IgD-negative memory B cell (primary cell): ENCODE data around the gene AFTPH. TPM values are rescaled to one million over a fixed set of nuclear protein-coding genes. Genes with fewer than 3 reads are reported as not detected.

Experiments used
- H3K27ac Mint-ChIP-seq, 3 donors: one replicate each; pipeline ENCODE4 v1.8.0; 2020 to 2022; ENCODE audit warnings: mild to moderate bottlenecking in 3 of 3, mixed read lengths in 3 of 3, moderate library complexity in 1 of 3
- H3K27me3 Mint-ChIP-seq: one replicate; pipeline ENCODE4 v1.8.0; 2021; ENCODE audit warnings: mixed read lengths
- H3K36me3 Mint-ChIP-seq: one replicate; pipeline ENCODE4 v1.8.0; 2020; ENCODE audit warnings: mild to moderate bottlenecking, mixed read lengths
- H3K4me1 Mint-ChIP-seq, 3 donors: one replicate each; pipeline ENCODE4 v1.8.0; 2020 to 2022; ENCODE audit warnings: mixed read lengths in 3 of 3, mild to moderate bottlenecking in 1 of 3
- H3K4me3 Mint-ChIP-seq, 4 donors: one replicate each; pipeline ENCODE4 v1.8.0; 2020 to 2022; ENCODE audit warnings: mild to moderate bottlenecking in 4 of 4, mixed read lengths in 4 of 4, moderate library complexity in 3 of 4
- H3K9me3 Mint-ChIP-seq, 3 donors: one replicate each; pipeline ENCODE4 v1.8.0; 2020 to 2021; ENCODE audit warnings: mixed read lengths in 3 of 3, mild to moderate bottlenecking in 1 of 3
- polyA plus RNA-seq: library from polyadenylated mRNA; unstranded; fragments of 300-500 nt; fragmentation: Illumina TruSeq; gene quantifications from one replicate; pipeline ENCODE4 v1.2.3, GENCODE V29; 2021

AFTPH gene
- polyA plus RNA-seq, 1 donor from 2014 or later: 63.5 TPM

GRCh38 chr2:64601785-64602391, 77.8 kb downstream of the AFTPH start:
- Mint-ChIP-seq H3K9me3 (no peaks in the 10 kb centered on the region), H3K27me3 (no peaks in the 10 kb centered on the region), H3K36me3 (no peaks in the 10 kb centered on the region), H3K4me3 (no peak overlapping the region), H3K4me1 (peaks cover 3 to 6% (median 3%) of the 10 kb centered on the region in 3 donors), H3K27ac (no peak overlapping the region)

GRCh38 chr2:64602436-64602835, 78.3 kb downstream of the AFTPH start:
- Mint-ChIP-seq H3K4me3 (no peak overlapping the region), H3K27ac (no peak overlapping the region), H3K9me3 (no peaks in the 10 kb centered on the region), H3K27me3 (no peaks in the 10 kb centered on the region), H3K4me1 (peaks cover 3 to 12% (median 7%) of the 10 kb centered on the region in 3 donors), H3K36me3 (no peaks in the 10 kb centered on the region)

- no peak overlapping the region for H3K27ac Mint-ChIP-seq
- no peaks in the 10 kb centered on the region for H3K27me3 Mint-ChIP-seq
- H3K4me1 Mint-ChIP-seq: peaks cover 5 to 13% (median 12%) of the 10 kb centered on the region in 3 donors
- no peaks in the 10 kb centered on the region for H3K36me3 Mint-ChIP-seq
- H3K9me3 Mint-ChIP-seq: no peaks in the 10 kb centered on the region
- no peak overlapping the region for H3K4me3 Mint-ChIP-seq
These were observed 80.0 kb downstream of the AFTPH start for GRCh38 chr2:64604155-64604554.

GRCh38 chr2:64605026-64605471, 80.9 kb downstream of the AFTPH start:
- Mint-ChIP-seq H3K27me3 (no peaks in the 10 kb centered on the region), H3K36me3 (no peaks in the 10 kb centered on the region), H3K4me1 (peaks cover 2 to 13% (median 12%) of the 10 kb centered on the region in 3 donors), H3K4me3 (peak overlapping the region in 2 of 4 donors; percentile 5 to 71), H3K27ac (peak overlapping the region in 1 of 3 donors; percentile 31), H3K9me3 (no peaks in the 10 kb centered on the region)

- H3K9me3 Mint-ChIP-seq: no peaks in the 10 kb centered on the region
- peak overlapping the region; percentile 85 to 92 (median 88) for H3K27ac Mint-ChIP-seq
- H3K4me3 Mint-ChIP-seq: peak overlapping the region in 3 of 4 donors; percentile 77 to 95 (median 84)
- H3K4me1 Mint-ChIP-seq: peaks cover 3 to 17% (median 12%) of the 10 kb centered on the region in 3 donors
- H3K36me3 Mint-ChIP-seq: no peaks in the 10 kb centered on the region
- no peaks in the 10 kb centered on the region for H3K27me3 Mint-ChIP-seq
These were observed 81.9 kb downstream of the AFTPH start for GRCh38 chr2:64605991-64606478.

GRCh38 chr2:64606479-64607363, 82.6 kb downstream of the AFTPH start:
- H3K27me3 Mint-ChIP-seq: no peaks in the 10 kb centered on the region
- H3K9me3 Mint-ChIP-seq: no peaks in the 10 kb centered on the region
- H3K36me3 Mint-ChIP-seq: no peaks in the 10 kb centered on the region
- H3K4me3 Mint-ChIP-seq: peak overlapping the region; percentile 81 to 95 (median 94)
- peaks cover 7 to 17% (median 12%) of the 10 kb centered on the region in 3 donors for H3K4me1 Mint-ChIP-seq
- peak overlapping the region; percentile 85 to 92 (median 88) for H3K27ac Mint-ChIP-seq

- Mint-ChIP-seq H3K27ac (peak overlapping the region; percentile 88 to 92 (median 92)), H3K4me3 (peak overlapping the region; percentile 81 to 95 (median 94)), H3K4me1 (peaks cover 7 to 17% (median 12%) of the 10 kb centered on the region in 3 donors), H3K27me3 (no peaks in the 10 kb centered on the region), H3K9me3 (no peaks in the 10 kb centered on the region), H3K36me3 (no peaks in the 10 kb centered on the region)
These were observed 83.5 kb downstream of the AFTPH start for GRCh38 chr2:64607381-64608304.

GRCh38 chr2:64608867-64609226, 84.7 kb downstream of the AFTPH start:
- peak overlapping the region; percentile 68 to 95 (median 86) for H3K4me3 Mint-ChIP-seq

GRCh38 chr2:64609227-64609941, 85.3 kb downstream of the AFTPH start:
- Mint-ChIP-seq H3K36me3 (no peaks in the 10 kb centered on the region), H3K4me3 (peak overlapping the region; percentile 75 to 95 (median 90)), H3K27ac (peak overlapping the region in 2 of 3 donors; percentile 59), H3K9me3 (no peaks in the 10 kb centered on the region), H3K4me1 (peaks cover 7 to 17% (median 12%) of the 10 kb centered on the region in 3 donors), H3K27me3 (no peaks in the 10 kb centered on the region)

More at GRCh38 chr2:64608867-64609226, 84.7 kb downstream of the AFTPH start:
- H3K36me3 Mint-ChIP-seq: no peaks in the 10 kb centered on the region
- H3K9me3 Mint-ChIP-seq: no peaks in the 10 kb centered on the region
- H3K27ac Mint-ChIP-seq: peak overlapping the region in 2 of 3 donors; percentile 59 to 92
- peaks cover 7 to 17% (median 12%) of the 10 kb centered on the region in 3 donors for H3K4me1 Mint-ChIP-seq
- H3K27me3 Mint-ChIP-seq: no peaks in the 10 kb centered on the region

GRCh38 chr2:64609942-64610281, 85.8 kb downstream of the AFTPH start:
- Mint-ChIP-seq H3K27me3 (no peaks in the 10 kb centered on the region), H3K9me3 (no peaks in the 10 kb centered on the region), H3K36me3 (no peaks in the 10 kb centered on the region), H3K4me1 (peaks cover 7 to 17% (median 12%) of the 10 kb centered on the region in 3 donors), H3K27ac (peak overlapping the region in 2 of 3 donors; percentile 59), H3K4me3 (peak overlapping the region; percentile 75 to 91 (median 83))

GRCh38 chr2:64610316-64610855, 86.3 kb downstream of the AFTPH start:
- Mint-ChIP-seq H3K27ac (peak overlapping the region in 1 of 3 donors; percentile 60), H3K4me3 (peak overlapping the region; percentile 75 to 91 (median 83)), H3K4me1 (peaks cover 7 to 17% (median 12%) of the 10 kb centered on the region in 3 donors), H3K27me3 (no peaks in the 10 kb centered on the region), H3K36me3 (no peaks in the 10 kb centered on the region), H3K9me3 (no peaks in the 10 kb centered on the region)

GRCh38 chr2:64612575-64613195, 88.6 kb downstream of the AFTPH start:
- no peaks in the 10 kb centered on the region for H3K27me3 Mint-ChIP-seq
- H3K9me3 Mint-ChIP-seq: no peaks in the 10 kb centered on the region
- no peaks in the 10 kb centered on the region for H3K36me3 Mint-ChIP-seq
- H3K27ac Mint-ChIP-seq: no peak overlapping the region
- peaks cover 3 to 8% (median 7%) of the 10 kb centered on the region in 3 donors for H3K4me1 Mint-ChIP-seq
- no peak overlapping the region for H3K4me3 Mint-ChIP-seq

- H3K27me3 Mint-ChIP-seq: no peaks in the 10 kb centered on the region
- peak overlapping the region in 1 of 3 donors; percentile 9 for H3K27ac Mint-ChIP-seq
- no peaks in the 10 kb centered on the region for H3K9me3 Mint-ChIP-seq
- peak overlapping the region in 1 of 4 donors; percentile 41 for H3K4me3 Mint-ChIP-seq
- H3K36me3 Mint-ChIP-seq: no peaks in the 10 kb centered on the region
- H3K4me1 Mint-ChIP-seq: peaks cover 3 to 8% (median 5%) of the 10 kb centered on the region in 3 donors
These were observed 89.1 kb downstream of the AFTPH start for GRCh38 chr2:64613276-64613675.
